CD4-positive, alpha-beta T cell treated with Interleukin-4 for 4 hours (primary cell): ENCODE measurements around the gene USP40.

Experiments used
- DNase-seq: peaks from one replicate; pipeline ENCODE4 v3.0.0-alpha.2; 2020

USP40 gene

DNA sequence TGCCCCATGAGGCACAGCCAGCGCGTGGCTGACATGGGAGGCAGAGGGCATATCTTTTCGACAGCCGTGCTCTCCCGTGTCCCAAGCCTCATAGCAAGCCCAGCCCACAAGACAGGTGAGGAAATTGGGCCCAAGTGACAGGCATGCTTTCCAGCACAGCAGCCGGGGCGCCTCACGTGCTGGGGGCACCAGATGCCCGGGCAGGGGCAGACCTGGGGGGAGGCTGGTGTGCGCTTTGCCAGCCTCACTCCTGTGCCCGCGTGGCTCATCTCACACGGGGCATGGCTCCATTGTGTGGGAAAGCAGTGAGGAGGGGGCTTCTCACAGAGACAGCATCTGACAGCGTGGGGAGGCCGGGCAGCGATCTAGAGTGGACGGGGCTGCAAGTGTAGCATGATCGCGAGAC lies 93.2 kb downstream of the USP40 start:
- DNase-seq: no peak

DNA sequence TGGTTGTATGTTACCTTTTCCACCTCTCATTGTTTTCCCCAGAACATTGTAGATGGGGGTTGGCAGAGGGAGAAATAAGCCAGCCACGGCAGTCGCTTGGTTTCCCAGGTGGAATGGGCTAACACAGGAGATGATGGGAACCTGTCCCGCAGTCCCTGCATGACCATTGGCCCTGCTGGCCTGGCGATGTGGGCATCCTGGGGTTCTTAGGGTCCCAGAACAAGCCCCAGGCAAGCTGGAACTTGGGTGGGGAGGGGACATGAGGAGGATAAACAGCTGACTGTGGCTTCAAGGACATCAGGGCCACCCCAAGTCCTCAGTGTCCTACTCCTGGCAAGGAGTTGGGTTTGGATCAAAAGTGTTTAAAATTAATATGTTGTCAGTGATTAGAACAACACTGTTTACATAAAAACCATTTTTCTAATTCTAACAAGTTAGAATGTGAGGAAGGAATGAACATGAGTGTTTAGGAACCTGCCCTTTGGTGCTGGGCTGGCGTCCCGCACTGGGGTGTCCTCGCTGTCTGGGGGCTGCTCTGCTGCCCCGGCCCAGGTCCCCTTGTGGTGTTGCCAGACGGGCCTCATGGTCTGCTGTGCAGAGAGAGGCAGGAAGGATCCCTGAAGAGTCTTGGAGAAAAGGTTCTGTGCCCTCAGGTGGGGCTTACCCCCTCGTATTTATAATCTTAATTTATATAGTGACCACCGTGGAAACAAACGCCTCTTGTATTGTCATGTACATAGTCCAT lies 95.1 kb downstream of the USP40 start:
- no peak for DNase-seq

DNA sequence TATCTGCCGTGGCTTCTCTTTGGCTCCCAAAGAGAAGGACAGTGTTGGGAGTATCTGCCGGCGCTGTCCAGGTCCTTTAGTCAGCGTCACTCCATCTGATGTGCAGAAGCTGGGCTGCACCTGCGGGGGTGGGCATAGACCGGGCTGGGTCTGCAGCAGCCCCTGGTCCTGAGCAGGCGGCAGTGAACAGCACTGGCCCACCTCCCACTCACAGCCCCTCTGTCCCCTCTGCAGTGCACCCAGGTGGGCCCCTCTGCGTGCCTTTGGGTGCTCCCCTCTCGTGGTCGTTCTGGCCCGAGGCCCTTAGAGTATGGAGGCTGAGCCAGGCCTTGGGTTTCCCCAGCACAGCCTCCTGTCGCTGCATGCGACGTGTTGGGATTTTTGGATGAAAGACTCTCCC lies 95.7 kb downstream of the USP40 start:
- no peak for DNase-seq

DNA sequence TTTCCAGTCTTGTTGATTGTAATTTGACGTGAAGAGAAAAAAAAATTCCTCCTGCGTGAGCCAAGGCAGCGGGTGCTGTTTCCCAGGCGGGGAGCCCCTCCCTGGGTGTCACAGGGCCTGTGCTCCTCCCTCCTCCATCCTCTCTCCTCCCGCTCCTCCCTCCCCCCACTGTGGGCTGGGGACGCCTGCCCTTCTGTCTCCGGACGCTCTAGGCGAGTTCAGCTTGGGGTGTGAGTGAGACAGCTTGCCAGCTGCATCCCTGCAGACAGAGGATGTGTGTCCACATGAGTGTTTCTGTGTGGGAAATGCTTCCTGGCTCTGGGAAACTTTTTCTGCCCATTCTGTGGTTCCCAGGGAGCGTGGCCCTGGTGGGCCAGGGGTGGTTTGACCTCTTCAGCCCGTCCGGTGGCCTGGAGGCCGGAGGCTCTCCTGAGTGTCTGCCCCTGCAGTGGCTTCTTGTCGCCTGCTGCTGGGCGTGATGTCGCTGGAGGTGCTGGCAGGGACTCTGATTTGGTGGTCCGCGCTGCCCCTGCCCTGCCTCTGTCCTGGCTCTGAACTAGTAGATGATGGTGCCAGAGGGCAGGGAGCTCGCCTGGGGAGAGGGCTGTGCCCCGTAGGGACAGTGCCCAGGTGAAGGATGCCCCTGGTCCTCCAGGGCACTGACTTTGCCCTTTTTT lies 96.4 kb downstream of the USP40 start:
- no peak for DNase-seq

DNA sequence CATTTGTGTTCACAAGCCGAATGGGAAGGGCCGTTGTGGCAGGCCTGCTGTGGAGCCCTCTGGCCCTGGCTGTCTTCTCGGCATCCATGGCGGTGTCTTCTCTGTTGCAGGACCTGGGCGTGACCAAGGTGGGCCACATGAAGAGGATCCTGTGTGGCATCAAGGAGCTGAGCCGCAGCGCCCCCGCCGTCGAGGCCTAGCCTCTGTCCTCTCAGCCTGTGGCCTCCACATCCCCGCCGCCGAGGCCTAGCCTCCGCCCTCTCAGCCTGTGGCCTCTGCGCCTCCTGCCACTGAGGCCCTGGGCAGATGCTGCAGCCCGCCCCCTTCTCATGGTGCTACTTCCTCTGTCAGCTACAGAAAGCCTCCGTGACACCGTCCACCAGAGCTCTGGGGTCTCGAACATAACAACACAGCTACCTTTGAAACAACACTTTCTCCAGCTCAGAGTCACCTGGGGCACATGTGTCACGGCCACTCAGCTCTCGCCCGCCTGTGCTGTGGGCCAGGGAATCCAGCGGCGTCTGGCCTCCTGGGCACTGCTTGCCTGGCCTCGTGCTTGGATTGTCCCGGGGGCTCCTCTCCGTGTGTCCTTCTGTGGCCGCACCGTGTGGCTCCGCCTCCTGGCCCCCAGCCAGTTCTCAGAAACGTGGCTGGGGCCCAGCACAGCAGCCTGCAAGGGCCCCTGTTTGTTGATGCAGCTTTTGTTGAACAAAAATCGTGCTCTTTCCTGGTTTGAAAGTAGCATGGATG lies 97.1 kb downstream of the USP40 start:
- no peak for DNase-seq

DNA sequence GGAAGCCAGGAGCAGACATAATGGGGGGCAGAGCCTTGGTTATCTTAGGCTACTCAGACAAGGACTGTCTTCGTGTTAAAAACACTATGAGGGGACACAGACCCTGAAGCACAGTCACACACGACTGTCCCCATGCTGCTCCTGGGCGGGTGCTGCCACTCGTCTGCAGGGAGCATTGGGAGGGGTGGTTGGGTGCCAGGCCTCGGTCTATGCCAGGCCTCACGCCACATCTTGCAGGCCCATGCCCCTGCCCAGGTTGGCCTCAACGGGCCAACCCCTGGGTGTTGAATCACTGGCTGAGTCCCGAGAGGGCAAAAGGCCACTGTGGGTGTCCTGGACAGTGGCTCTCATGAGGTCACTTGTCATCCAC lies 97.9 kb downstream of the USP40 start:
- no peak for DNase-seq

DNA sequence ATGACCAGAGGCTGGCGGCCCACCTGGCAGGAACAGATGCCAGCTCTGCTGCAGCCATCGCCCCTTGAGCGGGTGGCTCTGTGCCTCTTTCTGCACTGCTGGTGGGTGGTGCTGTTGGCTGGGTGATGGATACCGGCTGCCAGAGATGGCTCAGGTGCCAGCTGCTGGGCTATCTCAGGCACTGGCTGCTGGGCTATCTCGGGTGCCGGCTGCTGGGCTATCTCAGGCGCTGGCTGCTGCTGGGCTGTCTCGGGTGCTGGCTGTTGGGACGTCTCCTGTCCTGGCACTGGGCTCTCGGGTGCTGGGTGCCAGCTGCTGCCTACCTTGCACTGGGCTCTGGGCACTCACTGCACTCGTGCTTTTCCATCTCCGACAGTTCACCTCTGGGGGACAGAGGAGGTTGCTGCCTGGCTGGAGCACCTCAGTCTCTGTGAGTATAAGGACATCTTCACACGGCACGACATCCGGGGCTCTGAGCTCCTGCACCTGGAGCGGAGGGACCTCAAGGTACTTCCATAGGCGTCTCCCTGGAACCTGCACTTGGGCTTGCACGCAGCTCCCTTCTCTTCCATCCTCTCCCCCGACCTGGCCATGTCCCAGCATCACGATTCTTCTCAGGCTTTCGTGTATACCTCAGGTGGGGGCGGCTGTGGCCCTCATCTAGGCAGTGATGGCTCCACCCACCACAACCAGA lies 98.4 kb downstream of the USP40 start:
- DNase-seq: no peak

DNA sequence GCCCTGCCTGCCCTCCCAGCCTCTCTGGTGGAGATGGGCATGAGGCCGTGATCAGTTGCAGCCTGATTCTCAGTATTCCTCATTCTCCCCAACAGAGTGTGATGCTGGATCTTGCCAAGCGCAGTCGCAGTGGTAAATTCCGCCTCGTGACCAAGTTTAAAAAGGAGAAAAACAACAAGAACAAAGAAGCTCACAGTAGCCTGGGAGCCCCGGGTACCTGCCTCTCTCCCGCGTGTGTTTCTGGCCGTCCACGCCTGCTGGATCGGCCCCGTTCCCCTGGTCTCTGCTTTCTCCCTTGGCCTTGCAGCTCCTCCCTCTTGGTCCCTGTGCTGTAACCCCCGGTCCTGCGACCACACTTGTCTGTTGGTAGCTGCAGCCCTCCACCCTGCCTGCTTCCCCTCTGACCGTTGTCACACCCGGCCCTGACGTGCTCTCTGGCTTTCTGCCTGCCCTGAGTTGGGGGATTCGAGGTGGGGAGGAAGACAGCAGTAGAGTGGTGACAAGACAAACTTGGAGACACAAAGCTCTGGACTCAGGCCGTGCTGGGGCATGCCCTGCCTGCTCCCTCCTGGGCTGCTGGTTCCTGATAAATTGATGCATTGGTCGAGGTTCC lies 99.5 kb downstream of the USP40 start:
- no peak for DNase-seq

DNA sequence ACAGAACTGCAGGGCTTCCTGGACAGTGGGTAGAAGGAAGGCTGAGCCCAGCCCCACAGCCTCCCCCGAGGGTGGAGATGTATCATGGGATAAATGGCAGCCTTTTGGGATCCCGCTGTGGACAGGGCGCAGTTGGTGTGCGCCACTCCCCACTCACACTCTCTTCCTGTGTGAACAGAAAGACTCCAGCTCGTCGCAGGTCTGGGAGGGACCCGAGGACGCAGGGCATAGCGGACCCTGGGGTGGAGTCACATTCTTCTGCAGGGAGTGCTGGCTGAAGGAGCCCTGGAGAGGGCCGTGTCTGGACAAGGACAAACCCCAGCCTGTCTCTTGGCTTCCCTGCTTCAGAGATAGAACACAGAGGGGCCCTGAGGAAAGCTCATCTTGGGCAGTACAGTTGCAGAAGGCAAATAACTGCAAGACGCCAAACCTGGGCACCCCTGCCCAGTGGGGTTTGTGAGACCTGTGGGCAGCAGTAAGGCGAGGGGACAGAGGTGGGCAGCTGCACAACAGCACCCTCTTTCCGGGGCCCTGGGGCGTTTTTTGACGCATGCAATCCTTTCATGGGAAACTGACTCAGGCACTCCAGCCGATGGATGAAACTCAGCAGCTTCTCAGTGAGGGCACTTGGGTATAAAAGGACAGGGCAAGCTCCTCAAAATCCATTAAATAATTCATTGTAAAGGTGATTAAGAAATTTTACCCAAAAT lies 101.9 kb downstream of the USP40 start:
- no peak for DNase-seq

DNA sequence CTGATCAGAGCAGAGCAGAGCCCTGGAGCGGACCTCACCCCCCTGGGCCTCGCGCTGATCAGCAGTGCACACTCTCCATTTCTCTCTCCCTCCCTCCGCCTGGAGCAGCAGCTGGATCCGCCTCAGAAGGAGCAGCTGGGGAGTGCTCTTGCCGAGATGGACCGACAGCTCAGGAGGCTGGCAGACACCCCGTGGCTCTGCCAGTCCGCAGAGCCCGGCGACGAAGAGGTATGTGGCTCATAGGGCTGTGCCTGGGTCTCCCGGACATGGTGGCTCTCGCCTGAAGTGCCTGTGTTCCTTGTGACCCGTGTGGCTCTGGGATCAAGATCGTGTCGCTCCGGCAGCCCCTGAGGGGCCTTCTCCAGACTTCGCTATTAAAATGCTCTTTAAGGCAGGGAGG lies 102.5 kb downstream of the USP40 start:
- DNase-seq: no peak

DNA sequence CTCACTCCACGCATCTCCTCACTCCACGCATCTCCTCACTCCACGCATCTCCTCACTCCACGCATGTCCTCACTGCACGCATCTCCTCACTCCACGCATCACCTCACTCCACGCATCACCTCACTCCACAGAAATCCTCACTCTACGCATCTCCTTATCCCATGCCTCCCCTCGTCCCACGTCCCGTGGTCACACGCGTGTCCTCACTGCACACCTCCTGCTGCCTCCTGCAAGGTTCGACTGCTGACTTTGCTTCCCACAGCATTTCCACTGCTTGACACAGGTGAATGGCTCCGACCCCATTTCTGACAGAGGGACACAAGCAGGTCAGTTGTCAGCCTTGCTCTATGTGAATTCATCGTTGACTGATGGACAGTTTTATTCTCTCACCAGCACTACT lies 103.0 kb downstream of the USP40 start:
- DNase-seq: no peak

DNA sequence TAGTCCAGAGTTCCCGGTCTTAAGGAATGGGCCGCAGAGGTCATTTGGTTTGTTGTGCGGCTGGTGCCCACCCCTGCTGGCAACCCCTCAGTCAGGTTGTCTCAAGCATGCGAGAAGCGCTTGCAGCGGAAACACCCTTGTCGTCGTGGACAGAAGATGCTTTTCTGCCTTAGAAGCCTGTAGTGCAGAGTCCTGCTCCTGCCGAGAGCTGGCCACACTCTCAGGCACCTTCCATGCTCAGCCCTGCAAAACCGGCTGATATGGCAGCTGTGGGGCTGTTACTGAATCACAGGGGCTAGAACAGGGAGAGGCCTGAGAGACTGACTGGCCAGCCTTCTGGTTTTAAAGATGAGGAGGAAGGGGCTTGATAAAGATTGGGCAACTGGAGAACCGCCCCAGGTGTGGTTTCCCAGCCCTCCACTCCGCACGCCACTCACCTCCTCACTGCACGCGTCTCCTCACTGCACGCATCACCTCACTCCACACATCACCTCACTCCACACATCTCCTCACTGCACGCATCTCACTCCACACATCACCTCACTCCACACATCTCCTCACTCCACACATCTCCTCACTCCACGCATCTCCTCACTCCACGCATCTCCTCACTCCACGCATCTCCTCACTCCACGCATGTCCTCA lies 103.6 kb downstream of the USP40 start:
- no peak for DNase-seq

DNA sequence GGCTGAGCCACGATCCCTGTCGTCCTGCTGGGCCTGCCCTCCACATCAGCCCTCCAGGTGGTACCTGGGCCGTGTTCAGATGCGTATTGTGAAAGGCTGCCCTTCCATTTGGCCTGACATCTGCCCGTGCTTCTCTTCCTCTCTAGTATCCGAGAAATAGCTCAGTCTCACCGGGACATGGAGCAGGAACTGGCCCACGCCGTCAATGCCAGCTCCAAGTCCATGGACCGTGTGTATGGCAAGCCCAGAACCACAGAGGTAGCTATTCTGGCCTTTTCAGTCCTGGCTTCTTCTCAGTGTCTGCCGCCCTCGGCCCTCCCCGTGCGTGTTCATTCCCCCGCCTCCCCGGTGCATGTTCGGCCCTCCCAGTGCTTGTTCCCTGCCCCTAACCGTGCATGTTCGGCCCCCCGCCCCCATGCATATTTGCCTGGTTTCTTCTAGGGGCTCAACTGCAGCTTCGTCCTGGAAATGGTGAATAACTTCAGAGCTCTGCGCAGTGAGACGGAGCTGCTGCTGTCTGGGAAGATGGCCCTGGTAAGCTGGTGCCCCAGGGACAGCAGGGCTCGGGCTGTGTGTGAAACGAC lies 104.3 kb downstream of the USP40 start:
- DNase-seq: no peak

DNA sequence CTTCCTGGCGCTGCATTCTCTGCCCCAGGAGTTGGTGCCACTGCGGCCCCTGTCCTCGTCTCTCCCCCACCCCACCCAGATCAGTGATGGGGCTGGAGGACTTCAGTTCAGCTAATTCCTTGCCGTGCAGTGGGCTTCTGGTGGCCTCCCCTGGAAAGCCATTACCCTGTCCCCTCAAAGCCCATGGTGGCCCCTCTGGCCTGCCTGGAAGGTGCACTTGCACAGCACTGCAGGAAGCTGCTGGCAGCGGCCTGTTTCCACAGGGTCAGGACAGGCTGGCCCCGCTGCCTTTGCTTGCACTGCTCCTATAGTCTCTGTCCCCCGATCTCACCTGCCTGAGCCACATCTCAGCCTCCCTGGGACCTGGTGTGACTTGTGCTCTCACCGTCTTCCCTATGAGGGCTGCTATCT lies 105.1 kb downstream of the USP40 start:
- DNase-seq: no peak

DNA sequence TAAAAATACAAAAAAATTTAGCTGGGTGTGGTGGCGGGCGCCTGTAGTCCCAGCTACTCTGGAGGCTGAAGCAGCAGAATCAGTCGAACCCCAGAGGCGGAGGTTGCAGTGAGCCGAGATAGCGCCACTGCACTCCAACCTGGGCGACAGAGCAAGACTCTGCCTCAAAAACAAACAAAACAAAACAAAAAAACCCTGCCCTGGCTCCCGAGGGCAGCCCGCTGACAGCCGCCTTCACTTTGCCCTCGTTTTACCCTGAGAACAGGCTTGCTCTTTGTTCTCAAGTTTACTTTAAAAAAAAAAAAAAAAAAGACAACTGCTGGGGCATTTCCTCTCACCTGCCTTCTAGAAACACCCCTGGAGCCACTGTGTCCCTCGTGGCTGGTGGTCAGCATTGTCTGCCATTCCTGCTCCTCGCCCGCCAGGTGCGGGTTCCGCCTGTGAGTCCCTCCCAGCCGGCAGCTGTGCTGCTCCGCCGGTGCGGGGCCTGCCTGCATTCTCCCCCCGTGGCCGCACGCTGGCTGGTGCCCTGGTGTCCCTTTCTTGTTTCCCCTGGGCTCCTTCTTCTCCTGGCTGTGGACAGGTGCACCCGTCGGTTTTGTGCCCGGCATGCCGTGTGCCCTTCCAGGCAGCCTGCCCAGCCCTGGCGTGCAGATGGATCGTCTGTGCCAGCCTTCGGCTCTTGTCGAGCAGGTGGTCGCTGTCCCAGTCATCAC lies 105.7 kb downstream of the USP40 start:
- no peak for DNase-seq

DNA sequence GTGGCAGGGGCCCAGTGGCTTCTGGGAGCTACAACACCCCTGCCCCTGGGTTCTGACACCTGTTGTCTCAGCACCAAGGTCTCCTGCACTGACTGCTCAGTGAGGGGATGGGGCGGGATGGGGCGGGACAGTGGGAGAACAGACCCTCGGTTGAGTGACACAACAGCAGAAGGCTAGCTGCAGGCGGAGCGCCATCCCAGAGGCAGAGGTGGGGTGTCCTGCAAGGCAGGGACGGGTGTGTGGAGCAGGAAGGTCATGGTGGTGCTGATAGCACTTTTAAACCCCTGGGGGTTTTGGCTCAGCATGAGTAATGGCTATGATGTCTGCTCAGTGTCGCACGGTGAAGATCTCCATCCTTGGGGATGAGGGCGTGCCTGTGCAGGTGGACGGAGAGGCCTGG lies 107.2 kb downstream of the USP40 start:
- DNase-seq: no peak

DNA sequence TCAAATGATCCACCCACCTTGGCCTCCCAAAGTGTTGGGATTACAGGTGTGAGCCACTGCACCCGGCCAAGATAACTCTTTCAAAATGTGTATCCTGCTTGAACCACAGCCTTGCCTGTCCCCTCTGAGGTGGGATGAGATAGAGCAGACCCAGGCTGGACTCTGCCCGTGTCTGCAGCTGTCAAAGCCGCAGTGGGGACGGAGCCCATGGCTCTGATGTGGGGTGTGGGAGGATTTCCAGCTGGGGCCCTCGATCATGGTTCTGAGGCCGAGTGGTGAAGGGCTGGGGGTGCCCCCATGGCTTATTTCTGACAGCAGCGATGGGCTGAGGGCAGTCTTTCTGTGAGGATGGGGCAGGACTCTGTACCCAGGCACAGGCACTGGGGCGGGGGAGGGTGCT lies 107.8 kb downstream of the USP40 start:
- DNase-seq: no peak

DNA sequence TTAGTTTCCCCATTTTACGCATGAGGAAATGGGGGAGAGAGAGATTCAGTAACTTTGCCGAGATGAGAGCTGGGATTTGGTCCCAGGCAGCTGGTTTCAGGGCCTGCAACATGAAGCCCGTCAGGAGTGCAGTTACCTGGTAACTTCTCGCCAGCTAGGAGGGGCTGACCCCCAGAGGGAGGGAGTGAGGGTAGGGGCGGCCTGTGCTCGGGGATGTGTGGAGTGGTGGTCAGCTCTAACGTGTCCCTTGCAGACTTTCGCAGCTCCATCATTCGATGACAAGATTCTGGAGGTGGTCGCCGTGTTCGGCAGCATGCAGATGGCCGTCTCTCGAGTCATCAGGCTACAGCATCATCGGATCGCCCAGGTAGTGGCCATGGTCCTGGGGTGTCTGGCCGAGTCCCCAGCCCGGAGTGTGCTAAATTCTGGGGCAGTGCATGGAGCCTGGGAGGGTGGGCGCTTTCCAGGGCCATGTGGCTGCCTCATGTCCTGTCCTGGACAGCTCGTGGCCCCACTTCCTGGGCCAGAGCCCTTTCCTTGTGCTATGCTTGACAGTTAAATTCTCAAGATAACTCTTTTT lies 108.5 kb downstream of the USP40 start:
- DNase-seq: no peak

DNA sequence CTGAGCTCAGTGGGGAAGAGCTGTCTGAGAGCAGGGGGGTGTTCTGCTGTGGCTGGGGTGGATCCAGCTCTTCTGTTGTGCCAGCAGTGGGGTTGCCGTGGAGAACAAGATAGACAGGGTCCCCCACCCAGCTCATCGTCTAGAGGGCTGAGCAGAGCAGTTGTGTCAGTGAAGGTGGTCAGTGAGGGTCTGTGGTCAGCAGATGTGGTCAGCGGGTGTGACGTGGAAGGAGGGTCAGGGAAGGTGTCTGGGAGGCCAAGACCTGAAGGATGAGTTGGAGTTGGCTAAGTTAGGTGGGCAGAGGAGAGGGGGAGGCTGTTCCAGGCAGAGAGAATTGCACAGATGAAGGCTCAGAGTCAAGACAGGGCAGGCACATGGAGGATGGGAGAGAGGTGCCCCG lies 109.2 kb downstream of the USP40 start:
- DNase-seq: no peak

DNA sequence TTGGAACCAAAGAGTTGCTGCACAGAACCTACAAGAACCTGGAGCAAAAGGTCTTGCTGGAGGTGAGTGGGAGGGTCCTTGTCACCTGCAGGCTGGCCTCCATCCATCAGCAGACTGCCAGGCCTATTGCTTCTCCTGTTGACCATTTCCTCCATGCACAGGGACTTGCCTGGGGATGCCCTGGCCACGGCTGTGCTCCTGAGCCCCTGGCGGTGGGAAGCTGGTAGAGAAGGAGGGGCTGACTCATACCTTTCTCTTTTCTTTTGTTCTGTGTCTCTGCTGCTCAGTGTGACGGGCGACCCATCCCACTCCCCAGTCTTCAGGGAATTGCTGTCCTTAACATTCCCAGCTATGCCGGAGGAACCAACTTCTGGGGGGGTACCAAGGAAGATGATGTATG lies 109.6 kb downstream of the USP40 start:
- DNase-seq: no peak
